Measurements from ENCODE around the gene HSF5.
"Not testable (repeated sequence)": the region's sequence is repeated elsewhere in the genome, so short reads cannot be mapped to it uniquely, and the experiment has no call there.

The HSF5 gene

GRCh38 chr17:58488428-58488890 is 251 bp upstream of the HSF5 start:
- in situ Hi-C loops (cut with MboI; ENCODE audit: low sequenced_read_pairs) = no loop called here

DNA sequence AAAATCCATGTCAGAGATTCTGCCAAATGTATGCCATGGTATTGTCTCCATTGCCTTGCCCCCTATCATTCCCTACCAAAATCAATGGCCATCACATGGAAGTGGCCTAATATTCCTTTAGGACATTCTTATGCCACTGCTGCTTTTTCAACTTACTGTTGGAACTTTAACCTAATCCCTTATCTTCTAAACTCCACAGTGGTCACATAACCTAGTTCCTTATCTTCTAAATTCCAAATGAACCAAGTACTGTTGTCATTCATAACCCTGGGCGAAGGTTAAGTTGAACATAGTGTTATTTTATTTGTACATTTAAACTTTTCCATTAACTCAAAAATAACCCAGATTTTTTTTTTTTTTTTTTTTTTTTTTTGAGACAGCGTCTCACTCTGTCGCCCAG is 3.6 kb downstream of the HSF5 start:
- in situ Hi-C loops (cut with MboI; ENCODE audit: low sequenced_read_pairs) = no loop called here

DNA sequence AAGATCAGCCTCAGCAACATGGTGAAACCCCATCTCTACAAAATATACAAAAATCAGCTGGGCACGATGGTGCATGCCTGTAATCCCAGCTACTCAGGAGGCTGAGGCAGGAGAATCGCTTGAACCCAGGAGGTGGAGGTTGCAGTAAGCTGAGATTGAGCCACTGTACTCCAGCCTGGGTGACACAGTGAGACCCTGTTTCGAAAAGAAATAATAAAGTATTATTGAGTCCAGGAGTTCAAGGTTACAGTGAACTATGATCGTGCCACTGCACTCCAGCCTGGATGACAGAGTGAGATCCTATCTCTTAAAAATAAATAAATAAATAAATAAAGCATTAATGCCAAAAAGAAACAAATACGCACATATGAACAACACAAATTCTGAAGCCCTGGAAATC is 6.4 kb downstream of the HSF5 start:
- in situ Hi-C loops (cut with MboI; ENCODE audit: low sequenced_read_pairs) = not testable (repeated sequence)

DNA sequence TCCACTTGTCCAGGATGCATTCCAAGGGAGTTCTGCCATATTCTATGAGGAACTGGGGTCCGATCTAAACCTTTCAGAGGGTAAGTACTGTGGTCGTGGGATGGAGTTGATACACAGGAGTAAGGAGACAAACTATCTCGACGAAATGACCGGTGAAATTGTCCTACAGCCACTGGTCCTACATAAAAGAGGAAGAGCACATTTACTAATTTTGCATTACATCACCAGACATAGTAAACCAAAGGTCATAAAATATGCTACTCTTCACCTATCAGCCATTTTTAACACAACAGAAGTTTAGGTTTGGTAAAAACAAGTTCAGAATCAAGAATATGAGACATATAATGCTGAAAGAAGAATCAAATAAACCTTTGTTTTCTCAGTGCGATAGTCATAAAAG is 8.1 kb downstream of the HSF5 start:
- in situ Hi-C loops (cut with MboI; ENCODE audit: low sequenced_read_pairs) = no loop called here

DNA sequence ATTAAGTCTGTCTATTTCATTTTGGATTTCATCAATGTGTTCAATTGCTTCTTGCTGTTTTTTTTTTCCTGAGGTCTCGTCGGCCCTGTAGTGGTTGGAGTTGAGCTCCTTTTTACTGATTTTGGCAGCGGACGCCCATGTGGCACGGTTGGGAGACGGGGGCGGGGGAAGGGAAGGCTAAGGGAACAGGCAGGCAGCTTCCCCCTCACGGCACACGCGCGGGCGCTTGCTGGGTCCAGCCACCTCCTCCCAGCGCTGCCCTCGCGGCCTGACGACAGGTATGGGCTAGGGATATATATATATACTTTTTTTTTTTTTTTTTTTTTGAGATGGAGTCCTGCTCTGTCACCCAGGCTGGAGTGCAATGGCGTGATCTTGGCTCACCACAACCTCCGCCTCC is 11.4 kb downstream of the HSF5 start:
- in situ Hi-C loops (cut with MboI; ENCODE audit: low sequenced_read_pairs) = no loop called here

- in situ Hi-C loops (cut with MboI; ENCODE audit: low sequenced_read_pairs) = no loop called here
Observed at GRCh38 chr17:58475985-58476384, 12.2 kb downstream of the HSF5 start.

GRCh38 chr17:58470356-58470755 is 17.9 kb downstream of the HSF5 start:
- in situ Hi-C loops (cut with MboI; ENCODE audit: low sequenced_read_pairs) = no loop called here

- in situ Hi-C loops (cut with MboI; ENCODE audit: low sequenced_read_pairs) = no loop called here
Observed at GRCh38 chr17:58468944-58469343, 19.3 kb downstream of the HSF5 start.

- in situ Hi-C loops (cut with MboI; ENCODE audit: low sequenced_read_pairs) = no loop called here
Observed at GRCh38 chr17:58455491-58455890, 32.7 kb downstream of the HSF5 start.

- in situ Hi-C loops (cut with MboI; ENCODE audit: low sequenced_read_pairs) = no loop called here
Observed at GRCh38 chr17:58452738-58453137, 35.5 kb downstream of the HSF5 start.

GRCh38 chr17:58447039-58447975 is 40.9 kb downstream of the HSF5 start:
- in situ Hi-C loops (cut with MboI; ENCODE audit: low sequenced_read_pairs) = no loop called here

DNA sequence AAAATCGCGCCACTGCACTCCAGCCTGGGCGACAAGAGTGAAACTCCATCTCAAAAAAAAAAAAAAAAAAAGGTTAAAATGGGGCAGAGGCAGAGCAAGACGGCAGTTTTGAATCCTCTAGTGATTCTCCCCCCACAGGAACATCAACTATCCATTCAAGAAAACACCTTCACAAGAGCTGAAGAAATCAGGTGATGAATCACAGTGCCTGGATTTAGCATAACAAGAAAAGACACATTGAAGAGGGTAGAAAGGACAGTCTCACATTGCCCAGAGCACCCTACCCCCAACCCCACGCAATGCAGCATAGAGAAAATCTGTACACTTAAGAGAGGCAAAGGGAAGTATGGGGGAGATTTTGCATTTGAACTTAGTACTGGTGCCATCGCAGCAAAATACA is 42.1 kb downstream of the HSF5 start:
- in situ Hi-C loops (cut with MboI; ENCODE audit: low sequenced_read_pairs) = no loop called here

DNA sequence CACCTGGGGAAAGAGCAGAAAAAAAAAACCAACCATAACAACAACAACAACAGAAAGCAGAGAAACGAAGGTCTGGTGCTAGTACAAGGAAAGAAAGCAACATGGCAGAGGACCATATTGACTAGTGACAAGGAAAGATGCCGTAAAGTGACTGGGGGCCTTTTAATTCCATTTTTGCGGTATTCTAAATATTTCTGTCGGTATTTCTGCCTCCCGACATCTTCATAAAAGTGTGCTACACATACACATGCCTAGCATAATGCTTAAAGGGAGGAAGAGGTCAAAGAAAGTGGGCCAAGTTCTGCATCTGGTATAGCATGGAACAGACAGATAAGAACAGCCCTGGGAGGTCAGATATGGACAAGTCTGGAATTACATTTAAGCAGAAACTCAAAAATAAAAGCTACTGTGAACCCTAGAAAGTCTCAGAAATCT is 51.4 kb downstream of the HSF5 start:
- in situ Hi-C loops (cut with MboI; ENCODE audit: low sequenced_read_pairs) = no loop called here

- in situ Hi-C loops (cut with MboI; ENCODE audit: low sequenced_read_pairs) = no loop called here
Observed at GRCh38 chr17:58436245-58436644, 52.0 kb downstream of the HSF5 start.

GRCh38 chr17:58432806-58433573 is 55.2 kb downstream of the HSF5 start:
- in situ Hi-C loops (cut with MboI; ENCODE audit: low sequenced_read_pairs) = no loop called here

DNA sequence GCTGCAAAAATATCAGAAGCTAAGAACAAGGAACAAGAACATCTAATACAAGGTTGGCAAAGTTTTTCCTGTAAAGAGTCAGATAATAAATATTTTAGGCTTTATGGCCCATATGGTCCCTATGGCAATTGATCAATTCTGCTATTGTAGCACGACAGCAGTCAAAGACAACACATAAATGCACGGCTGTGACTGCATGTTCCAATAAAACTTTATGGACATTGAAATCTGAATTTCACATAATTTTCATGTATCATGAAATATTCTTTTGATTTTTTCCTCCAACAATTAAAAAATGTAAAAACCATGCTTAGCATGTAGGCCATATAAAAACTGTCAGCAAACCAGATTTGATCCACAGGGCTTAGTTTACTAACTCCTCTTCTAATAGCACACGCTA is 60.4 kb downstream of the HSF5 start:
- in situ Hi-C loops (cut with MboI; ENCODE audit: low sequenced_read_pairs) = no loop called here

- in situ Hi-C loops (cut with MboI; ENCODE audit: low sequenced_read_pairs) = no loop called here
Observed at GRCh38 chr17:58421711-58422110, 66.5 kb downstream of the HSF5 start.

GRCh38 chr17:58420827-58421226 is 67.4 kb downstream of the HSF5 start:
- in situ Hi-C loops (cut with MboI; ENCODE audit: low sequenced_read_pairs) = no loop called here

DNA sequence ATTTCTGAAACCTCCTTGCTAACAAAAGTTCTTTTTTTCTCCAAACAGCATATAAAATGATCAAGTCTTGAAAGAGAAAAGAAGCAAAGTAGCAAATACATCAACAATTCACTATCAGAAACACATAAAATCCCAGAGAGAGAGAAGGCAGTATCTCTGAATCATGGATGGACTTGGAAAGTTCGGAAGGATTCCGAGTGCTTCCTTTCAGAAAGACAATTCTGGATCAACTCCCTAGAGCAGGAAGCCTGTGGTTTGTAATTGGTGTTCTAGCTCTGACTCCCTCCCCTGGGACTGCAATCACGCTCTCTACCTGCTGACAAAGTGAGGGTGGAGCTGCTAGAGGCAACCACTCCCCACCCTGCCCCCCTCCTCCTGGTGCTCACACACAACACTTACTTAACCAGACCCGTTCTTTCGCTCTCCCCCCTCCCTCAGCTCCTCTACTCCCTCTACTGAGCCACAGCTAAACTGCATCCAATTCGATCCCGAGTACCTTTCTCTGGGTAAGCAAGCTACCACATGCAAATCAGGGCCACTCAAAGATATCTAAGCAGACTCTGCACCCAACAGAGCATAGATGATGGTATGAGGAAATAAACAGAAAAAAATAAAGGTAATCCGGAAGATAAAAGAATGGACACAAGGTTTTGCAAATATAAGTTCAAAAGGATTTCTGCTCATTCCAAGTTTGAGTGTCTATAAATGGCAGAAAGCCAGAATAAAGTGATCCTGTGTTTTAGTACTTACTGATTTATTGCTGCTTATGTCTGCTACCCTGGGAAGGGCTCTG is 70.7 kb downstream of the HSF5 start, which contains the start of gene RNF43:
Gene RNF43 (minus strand): TSS at position 235 of the 793 bp plus-strand sequence. CDS start 1,957 bp downstream, outside the sequence.
- in situ Hi-C loops (cut with MboI; ENCODE audit: low sequenced_read_pairs) = no loop called here

DNA sequence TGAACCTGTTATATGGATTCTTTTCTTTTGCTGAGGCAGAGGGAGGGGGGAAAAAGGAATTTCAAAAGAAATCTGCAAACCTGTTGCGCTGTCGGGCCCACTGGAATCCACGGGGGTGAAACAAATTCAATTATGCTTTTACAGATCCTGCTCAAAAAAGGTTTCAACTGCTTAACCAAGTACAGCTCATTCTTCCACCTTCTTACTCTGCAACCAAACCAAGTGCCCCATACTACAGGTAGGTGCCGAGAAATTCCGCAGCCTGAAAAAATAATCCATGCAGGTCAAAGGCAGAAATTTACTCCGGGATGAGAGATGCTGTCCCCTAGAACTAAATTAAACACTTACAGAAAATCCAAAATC is 71.3 kb downstream of the HSF5 start:
- in situ Hi-C loops (cut with MboI; ENCODE audit: low sequenced_read_pairs) = no loop called here

- in situ Hi-C loops (cut with MboI; ENCODE audit: low sequenced_read_pairs) = no loop called here
Observed at GRCh38 chr17:58416396-58416795, 71.8 kb downstream of the HSF5 start.

Measured in hTERT RPE-1 (cell line).